Loucy (cell line): Measurements from ENCODE around the gene MBLAC1.

ENCODE experiments used
- CTCF ChIP-seq: fragments of 200-600 bp; sonication (generic); conservative IDR thresholded peaks from 2 replicates; pipeline ENCODE4 v1.5.1; 2014; ENCODE audit warnings: mild to moderate bottlenecking, antibody characterized with exemption, low read length
- EZH2phosphoT487 ChIP-seq: fragments of 200-600 bp; IDR thresholded peaks from 2 replicates; pipeline ENCODE4 v1.6.1; 2018; ENCODE audit warnings: antibody characterized with exemption, mild to moderate bottlenecking, moderate library complexity, borderline replicate concordance

- TF ChIP-seq CTCF (no peak), EZH2phosphoT487 (no peak)
Measured at GRCh38 chr7:100158229-100159098, 31.7 kb downstream of the MBLAC1 start, which contains the start of gene TRAPPC14.
